ENCODE data around the gene FARP2. TPM values are rescaled to one million over a fixed set of nuclear protein-coding genes. Genes with fewer than 3 reads are reported as not detected.

The FARP2 gene
- total RNA-seq, 1 experiment from 2014 or later = 29.9 TPM

DNA sequence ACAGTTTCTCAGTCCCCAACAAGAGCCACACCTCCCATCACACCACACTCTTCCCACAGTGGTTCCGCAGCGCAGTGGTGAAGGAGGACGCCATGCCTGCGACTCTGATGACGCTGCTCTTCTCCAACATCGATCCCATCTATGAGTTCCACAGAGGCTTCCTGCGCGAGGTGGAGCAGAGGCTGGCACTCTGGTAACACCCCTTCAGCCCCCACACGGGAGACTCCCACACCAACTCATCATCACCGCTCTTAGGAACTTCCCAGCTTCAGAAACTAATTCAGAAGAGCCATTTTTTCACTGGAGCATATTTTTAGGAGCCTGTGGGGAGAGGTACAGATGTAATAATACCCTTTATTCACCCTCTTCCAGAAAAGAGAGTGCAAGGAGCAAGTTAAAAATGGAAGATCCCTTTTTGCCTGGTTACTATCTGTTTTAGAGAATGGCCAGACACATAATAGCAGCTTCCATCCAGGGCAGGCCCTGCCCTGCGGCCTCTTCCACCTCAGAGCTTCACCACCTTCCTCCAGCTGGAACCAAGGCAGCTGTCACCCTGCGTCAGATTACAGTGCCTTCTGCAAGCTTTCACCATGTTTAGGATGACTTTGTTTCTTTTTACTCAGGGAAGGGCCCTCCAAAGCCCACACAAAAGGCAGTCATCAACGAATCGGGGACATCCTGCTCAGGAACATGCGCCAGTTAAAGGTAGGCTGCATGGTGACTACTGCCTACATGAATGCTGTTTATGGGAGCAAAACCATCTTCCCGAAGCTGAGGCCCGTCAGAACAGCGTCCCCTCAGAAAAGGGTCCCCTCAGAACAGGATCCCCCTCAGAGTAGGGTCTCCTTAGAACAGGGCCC is 107.4 kb downstream of the FARP2 start:
- no peak for ATAC-seq
- no peak for DNase-seq
- Histone ChIP-seq H3K27ac (ENCODE audit: low read length) (no peak overlapping the region), H3K36me3 (ENCODE audit: low read depth, low read length) (no peaks in the 10 kb centered on the region), H3K9me3 (ENCODE audit: low read length) (no peaks in the 10 kb centered on the region), H3K79me2 (ENCODE audit: low read length) (no peaks in the 10 kb centered on the region), H2AFZ (ENCODE audit: low read length) (no peak overlapping the region), H4K20me1 (ENCODE audit: low read length) (no peaks in the 10 kb centered on the region), H3K4me2 (ENCODE audit: low read length) (no peak overlapping the region), H3K9ac (ENCODE audit: low read length) (no peak overlapping the region), H3K9me2 (replicated peaks; ENCODE audit: low read length) (no peaks in the 10 kb centered on the region), H3K27me3 (ENCODE audit: low read length) (no peaks in the 10 kb centered on the region), H3F3A (ENCODE audit: low read length, unreplicated experiment) (no peaks in the 10 kb centered on the region), H3K4me1 (ENCODE audit: insufficient read depth, low read length) (no peaks in the 10 kb centered on the region), H3K4me3 (ENCODE audit: low read length) (no peak overlapping the region)
- TF ChIP-seq, protein P1, sequence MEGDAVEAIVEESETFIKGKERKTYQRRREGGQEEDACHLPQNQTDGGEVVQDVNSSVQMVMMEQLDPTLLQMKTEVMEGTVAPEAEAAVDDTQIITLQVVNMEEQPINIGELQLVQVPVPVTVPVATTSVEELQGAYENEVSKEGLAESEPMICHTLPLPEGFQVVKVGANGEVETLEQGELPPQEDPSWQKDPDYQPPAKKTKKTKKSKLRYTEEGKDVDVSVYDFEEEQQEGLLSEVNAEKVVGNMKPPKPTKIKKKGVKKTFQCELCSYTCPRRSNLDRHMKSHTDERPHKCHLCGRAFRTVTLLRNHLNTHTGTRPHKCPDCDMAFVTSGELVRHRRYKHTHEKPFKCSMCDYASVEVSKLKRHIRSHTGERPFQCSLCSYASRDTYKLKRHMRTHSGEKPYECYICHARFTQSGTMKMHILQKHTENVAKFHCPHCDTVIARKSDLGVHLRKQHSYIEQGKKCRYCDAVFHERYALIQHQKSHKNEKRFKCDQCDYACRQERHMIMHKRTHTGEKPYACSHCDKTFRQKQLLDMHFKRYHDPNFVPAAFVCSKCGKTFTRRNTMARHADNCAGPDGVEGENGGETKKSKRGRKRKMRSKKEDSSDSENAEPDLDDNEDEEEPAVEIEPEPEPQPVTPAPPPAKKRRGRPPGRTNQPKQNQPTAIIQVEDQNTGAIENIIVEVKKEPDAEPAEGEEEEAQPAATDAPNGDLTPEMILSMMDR (conservative IDR thresholded peaks at IDR 0.05; ENCODE audit: low read depth, low read length) = no peak
- TF ChIP-seq EZH2phosphoT487 (IDR thresholded peaks at IDR 0.05; ENCODE audit: borderline replicate concordance, low read length) (no peak), EZH2 (IDR thresholded peaks at IDR 0.05; ENCODE audit: low read length, unreplicated experiment) (no peak)
- intact Hi-C loops (cut with micrococcal nuclease) = no loop called here
- no TSS peak for BruUV-seq (replicated peaks)
- ChIA-PET POLR2A (ENCODE audit: unreplicated experiment) (no interaction called here), CTCF (no interaction called here)

DNA sequence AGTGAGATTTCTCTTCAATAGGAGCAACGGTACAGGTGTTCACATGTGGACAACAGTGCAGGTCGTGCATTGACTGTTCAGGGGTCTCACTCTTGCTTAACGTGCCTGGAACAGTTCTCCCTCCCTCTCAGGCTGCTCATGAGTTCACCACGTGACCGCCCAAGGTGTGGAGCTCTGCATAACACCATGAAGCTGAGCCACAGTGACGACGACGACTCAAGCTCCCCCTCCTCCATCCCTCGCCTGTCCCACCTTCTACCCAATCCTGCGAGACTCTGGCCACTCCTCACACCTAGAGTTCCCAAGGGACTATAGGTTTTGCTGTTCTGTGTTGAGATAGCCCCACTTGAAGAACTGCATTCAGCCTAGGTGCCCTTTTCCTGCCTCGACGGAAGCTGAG is 109.5 kb downstream of the FARP2 start:
- TF ChIP-seq, protein P1 (conservative IDR thresholded peaks at IDR 0.05; ENCODE audit: low read depth, low read length) = no peak
- TF ChIP-seq EZH2phosphoT487 (IDR thresholded peaks at IDR 0.05; ENCODE audit: borderline replicate concordance, low read length) (no peak), EZH2 (IDR thresholded peaks at IDR 0.05; ENCODE audit: low read length, unreplicated experiment) (no peak)
- H3K79me2 ChIP-seq (ENCODE audit: low read length) = no peaks in the 10 kb centered on the region
- no peaks in the 10 kb centered on the region for H3K27me3 ChIP-seq (ENCODE audit: low read length)
- no peaks in the 10 kb centered on the region for H3K4me1 ChIP-seq (ENCODE audit: insufficient read depth, low read length)
- intact Hi-C loops (cut with micrococcal nuclease) = no loop called here
- DNase-seq (no peak), ATAC-seq (no peak)
- H3K9me2 ChIP-seq (replicated peaks; ENCODE audit: low read length) = no peaks in the 10 kb centered on the region
- H3K9me3 ChIP-seq (ENCODE audit: low read length) = no peaks in the 10 kb centered on the region
- H3K27ac ChIP-seq (ENCODE audit: low read length) = no peak overlapping the region
- H2AFZ ChIP-seq (ENCODE audit: low read length) = no peak overlapping the region
- no peaks in the 10 kb centered on the region for H3K36me3 ChIP-seq (ENCODE audit: low read depth, low read length)
- no peak overlapping the region for H3K4me2 ChIP-seq (ENCODE audit: low read length)
- no TSS peak for BruUV-seq (replicated peaks)
- no peak overlapping the region for H3K9ac ChIP-seq (ENCODE audit: low read length)
- H4K20me1 ChIP-seq (ENCODE audit: low read length) = no peaks in the 10 kb centered on the region
- ChIA-PET POLR2A (ENCODE audit: unreplicated experiment) (no interaction called here), CTCF (no interaction called here)
- H3K4me3 ChIP-seq (ENCODE audit: low read length) = no peak overlapping the region
- H3F3A ChIP-seq (ENCODE audit: low read length, unreplicated experiment) = no peaks in the 10 kb centered on the region

DNA sequence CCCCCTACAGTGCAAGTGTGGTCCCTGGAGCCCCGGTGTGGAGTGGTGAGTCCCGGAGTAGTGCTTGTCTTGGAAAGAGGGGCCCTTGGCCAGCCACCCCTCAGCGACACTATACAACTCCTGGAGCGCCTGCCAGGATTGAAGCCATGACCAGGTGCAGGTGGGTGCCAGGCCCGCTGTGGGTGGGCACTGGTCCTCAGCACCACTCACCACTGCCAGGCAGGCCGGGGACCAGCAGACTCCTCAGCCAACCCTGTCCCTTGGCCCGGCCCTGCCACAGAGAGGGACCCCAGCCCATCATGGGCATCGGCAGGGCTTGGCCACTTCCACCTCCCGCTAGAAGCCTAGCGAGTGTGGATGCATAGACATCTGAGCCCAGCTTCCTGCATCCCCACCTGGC is 110.1 kb downstream of the FARP2 start:
- no peaks in the 10 kb centered on the region for H3K4me1 ChIP-seq (ENCODE audit: insufficient read depth, low read length)
- TF ChIP-seq EZH2phosphoT487 (IDR thresholded peaks at IDR 0.05; ENCODE audit: borderline replicate concordance, low read length) (no peak), EZH2 (IDR thresholded peaks at IDR 0.05; ENCODE audit: low read length, unreplicated experiment) (no peak)
- TF ChIP-seq, protein P1 (conservative IDR thresholded peaks at IDR 0.05; ENCODE audit: low read depth, low read length) = no peak
- H3K27ac ChIP-seq (ENCODE audit: low read length) = no peak overlapping the region
- H3F3A ChIP-seq (ENCODE audit: low read length, unreplicated experiment) = no peaks in the 10 kb centered on the region
- no peaks in the 10 kb centered on the region for H4K20me1 ChIP-seq (ENCODE audit: low read length)
- no peak overlapping the region for H3K4me2 ChIP-seq (ENCODE audit: low read length)
- ATAC-seq = no peak
- no peaks in the 10 kb centered on the region for H3K9me3 ChIP-seq (ENCODE audit: low read length)
- H3K36me3 ChIP-seq (ENCODE audit: low read depth, low read length) = no peaks in the 10 kb centered on the region
- H3K79me2 ChIP-seq (ENCODE audit: low read length) = no peaks in the 10 kb centered on the region
- POLR2A ChIA-PET (ENCODE audit: unreplicated experiment) = no interaction called here
- CTCF ChIA-PET = no interaction called here
- H3K4me3 ChIP-seq (ENCODE audit: low read length) = no peak overlapping the region
- intact Hi-C loops (cut with micrococcal nuclease) = no loop called here
- H3K27me3 ChIP-seq (ENCODE audit: low read length) = no peaks in the 10 kb centered on the region
- no peaks in the 10 kb centered on the region for H3K9me2 ChIP-seq (replicated peaks; ENCODE audit: low read length)
- DNase-seq = no peak
- no TSS peak for BruUV-seq (replicated peaks)
- no peak overlapping the region for H2AFZ ChIP-seq (ENCODE audit: low read length)
- H3K9ac ChIP-seq (ENCODE audit: low read length) = no peak overlapping the region

Data from PC-3 (cell line).